ENCODE data around the gene MAP3K2. TPM values are rescaled to one million over a fixed set of nuclear protein-coding genes. Genes with fewer than 3 reads are reported as not detected.

The MAP3K2 gene
- total RNA-seq, 1 donor, result 41.6 TPM

DNA sequence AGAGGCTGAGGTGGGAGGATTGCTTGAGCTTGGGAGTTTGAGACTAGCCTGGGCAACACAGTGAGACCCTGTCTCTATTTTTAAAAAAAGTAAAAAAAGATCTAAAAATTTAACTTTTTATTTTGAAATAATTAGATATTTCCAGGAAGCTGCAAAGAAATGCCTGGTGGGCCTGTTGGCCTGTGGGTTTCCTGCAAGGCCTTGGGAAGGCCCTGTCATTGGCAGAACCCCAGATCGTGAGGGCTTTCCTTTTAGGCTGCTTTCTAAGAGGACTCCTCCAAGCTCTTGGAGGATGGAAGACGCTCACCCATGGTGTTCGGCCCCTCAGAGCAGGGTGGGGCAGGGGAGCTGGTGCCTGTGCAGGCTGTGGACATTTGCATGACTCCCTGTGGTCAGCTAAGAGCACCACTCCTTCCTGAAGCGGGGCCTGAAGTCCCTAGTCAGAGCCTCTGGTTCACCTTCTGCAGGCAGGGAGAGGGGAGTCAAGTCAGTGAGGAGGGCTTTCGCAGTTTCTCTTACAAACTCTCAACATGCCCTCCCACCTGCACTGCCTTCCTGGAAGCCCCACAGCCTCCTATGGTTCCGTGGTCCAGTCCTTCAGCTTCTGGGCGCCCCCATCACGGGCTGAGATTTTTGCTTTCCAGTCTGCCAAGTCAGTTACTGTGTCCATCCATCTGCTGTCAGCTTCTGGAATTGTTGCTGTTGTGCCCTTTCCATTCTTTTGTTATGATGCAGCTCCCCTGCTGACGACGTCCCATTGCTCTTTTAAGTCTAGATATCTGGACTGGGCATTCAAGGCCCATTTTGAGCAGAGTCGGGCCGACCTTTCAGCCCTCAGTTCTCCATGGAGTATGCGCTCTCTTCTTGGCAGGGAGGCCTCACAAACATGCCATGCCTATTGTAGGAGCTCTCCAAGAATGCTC lies 37.1 kb upstream of the MAP3K2 start:
- TF ChIP-seq, protein P1, sequence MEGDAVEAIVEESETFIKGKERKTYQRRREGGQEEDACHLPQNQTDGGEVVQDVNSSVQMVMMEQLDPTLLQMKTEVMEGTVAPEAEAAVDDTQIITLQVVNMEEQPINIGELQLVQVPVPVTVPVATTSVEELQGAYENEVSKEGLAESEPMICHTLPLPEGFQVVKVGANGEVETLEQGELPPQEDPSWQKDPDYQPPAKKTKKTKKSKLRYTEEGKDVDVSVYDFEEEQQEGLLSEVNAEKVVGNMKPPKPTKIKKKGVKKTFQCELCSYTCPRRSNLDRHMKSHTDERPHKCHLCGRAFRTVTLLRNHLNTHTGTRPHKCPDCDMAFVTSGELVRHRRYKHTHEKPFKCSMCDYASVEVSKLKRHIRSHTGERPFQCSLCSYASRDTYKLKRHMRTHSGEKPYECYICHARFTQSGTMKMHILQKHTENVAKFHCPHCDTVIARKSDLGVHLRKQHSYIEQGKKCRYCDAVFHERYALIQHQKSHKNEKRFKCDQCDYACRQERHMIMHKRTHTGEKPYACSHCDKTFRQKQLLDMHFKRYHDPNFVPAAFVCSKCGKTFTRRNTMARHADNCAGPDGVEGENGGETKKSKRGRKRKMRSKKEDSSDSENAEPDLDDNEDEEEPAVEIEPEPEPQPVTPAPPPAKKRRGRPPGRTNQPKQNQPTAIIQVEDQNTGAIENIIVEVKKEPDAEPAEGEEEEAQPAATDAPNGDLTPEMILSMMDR (IDR thresholded peaks at IDR 0.05; ENCODE audit: insufficient read depth, low read length), result no peak
- DNase-seq (ENCODE audit: low read depth), result no peak
- H3K4me3 ChIP-seq (ENCODE audit: low read depth, low read length), result no peak overlapping the region

DNA sequence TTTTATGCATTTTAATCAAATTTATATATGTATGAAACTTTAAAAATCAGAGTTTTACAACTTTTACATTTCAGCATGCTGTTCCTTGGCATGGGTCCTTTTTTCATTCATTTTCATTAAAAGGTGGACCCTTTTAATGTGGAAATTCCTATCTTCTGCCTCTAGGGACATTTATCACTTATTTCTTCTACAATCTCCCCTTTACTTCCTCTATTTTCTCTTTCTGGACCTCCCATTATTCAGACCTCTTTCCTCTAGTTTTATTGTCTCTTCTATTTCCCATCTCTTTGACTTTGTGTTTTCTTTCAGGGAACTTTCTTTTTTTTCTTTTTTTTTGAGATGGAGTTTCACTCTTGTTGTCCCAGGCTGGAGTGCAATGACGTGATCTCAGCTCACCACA lies 36.1 kb upstream of the MAP3K2 start:
- TF ChIP-seq, protein P1 (IDR thresholded peaks at IDR 0.05; ENCODE audit: insufficient read depth, low read length), result peak; percentile 17
- no peak for DNase-seq (ENCODE audit: low read depth)
- no peak overlapping the region for H3K4me3 ChIP-seq (ENCODE audit: low read depth, low read length)

DNA sequence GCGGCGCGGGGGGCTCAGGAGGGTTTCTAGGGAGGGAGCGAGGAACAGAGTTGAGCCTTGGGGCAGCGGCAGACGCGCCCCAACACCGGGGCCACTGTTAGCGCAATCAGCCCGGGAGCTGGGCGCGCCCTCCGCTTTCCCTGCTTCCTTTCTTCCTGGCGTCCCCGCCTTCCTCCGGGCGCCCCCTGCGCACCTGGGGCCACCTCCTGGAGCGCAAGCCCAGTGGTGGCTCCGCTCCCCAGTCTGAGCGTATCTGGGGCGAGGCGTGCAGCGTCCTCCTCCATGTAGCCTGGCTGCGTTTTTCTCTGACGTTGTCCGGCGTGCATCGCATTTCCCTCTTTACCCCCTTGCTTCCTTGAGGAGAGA lies 35.7 kb upstream of the MAP3K2 start:
- no peak for DNase-seq (ENCODE audit: low read depth)
- TF ChIP-seq, protein P1 (IDR thresholded peaks at IDR 0.05; ENCODE audit: insufficient read depth, low read length), result no peak
- H3K4me3 ChIP-seq (ENCODE audit: low read depth, low read length), result peak overlapping the region; percentile 49

DNA sequence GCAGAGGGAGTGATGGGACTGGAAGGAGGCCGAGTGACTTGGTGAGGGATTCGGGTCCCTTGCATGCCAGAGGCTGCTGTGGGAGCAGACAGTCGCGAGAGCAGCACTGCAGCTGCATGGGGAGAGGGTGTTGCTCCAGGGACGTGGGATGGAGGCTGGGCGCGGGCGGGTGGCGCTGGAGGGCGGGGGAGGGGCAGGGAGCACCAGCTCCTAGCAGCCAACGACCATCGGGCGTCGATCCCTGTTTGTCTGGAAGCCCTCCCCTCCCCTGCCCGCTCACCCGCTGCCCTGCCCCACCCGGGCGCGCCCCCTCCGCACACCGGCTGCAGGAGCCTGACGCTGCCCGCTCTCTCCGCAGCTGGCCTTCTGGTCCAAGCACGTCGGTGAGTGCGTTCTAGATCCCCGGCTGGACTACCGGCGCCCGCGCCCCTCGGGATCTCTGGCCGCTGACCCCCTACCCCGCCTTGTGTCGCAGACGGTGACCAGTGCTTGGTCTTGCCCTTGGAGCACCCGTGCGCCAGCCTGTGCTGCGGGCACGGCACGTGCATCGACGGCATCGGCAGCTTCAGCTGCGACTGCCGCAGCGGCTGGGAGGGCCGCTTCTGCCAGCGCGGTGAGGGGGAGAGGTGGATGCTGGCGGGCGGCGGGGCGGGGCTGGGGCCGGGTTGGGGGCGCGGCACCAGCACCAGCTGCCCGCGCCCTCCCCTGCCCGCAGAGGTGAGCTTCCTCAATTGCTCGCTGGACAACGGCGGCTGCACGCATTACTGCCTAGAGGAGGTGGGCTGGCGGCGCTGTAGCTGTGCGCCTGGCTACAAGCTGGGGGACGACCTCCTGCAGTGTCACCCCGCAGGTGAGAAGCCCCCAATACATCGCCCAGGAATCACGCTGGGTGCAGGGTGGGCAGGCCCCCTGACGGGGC lies 35.0 kb upstream of the MAP3K2 start:
- DNase-seq (ENCODE audit: low read depth), result no peak
- peak overlapping the region; percentile 49 for H3K4me3 ChIP-seq (ENCODE audit: low read depth, low read length)
- TF ChIP-seq, protein P1 (IDR thresholded peaks at IDR 0.05; ENCODE audit: insufficient read depth, low read length), result no peak

DNA sequence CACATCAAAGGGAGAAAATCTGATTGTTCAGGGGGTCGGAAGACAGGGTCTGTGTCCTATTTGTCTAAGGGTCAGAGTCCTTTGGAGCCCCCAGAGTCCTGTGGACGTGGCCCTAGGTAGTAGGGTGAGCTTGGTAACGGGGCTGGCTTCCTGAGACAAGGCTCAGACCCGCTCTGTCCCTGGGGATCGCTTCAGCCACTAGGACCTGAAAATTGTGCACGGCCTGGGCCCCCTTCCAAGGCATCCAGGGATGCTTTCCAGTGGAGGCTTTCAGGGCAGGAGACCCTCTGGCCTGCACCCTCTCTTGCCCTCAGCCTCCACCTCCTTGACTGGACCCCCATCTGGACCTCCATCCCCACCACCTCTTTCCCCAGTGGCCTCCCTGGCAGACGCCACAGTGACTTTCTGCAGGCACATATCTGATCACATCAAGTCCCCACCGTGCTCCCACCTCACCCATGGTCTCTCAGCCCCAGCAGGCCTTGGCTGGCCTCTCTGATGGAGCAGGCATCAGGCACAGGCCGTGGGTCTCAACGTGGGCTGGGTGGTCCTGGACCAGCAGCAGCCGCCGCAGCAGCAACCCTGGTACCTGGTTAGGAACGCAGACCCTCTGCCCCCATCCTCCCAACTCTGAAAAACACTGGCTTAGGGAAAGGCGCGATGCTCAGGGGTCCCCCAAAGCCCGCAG lies 34.2 kb upstream of the MAP3K2 start:
- no peak for DNase-seq (ENCODE audit: low read depth)
- TF ChIP-seq, protein P1 (IDR thresholded peaks at IDR 0.05; ENCODE audit: insufficient read depth, low read length), result no peak

DNA sequence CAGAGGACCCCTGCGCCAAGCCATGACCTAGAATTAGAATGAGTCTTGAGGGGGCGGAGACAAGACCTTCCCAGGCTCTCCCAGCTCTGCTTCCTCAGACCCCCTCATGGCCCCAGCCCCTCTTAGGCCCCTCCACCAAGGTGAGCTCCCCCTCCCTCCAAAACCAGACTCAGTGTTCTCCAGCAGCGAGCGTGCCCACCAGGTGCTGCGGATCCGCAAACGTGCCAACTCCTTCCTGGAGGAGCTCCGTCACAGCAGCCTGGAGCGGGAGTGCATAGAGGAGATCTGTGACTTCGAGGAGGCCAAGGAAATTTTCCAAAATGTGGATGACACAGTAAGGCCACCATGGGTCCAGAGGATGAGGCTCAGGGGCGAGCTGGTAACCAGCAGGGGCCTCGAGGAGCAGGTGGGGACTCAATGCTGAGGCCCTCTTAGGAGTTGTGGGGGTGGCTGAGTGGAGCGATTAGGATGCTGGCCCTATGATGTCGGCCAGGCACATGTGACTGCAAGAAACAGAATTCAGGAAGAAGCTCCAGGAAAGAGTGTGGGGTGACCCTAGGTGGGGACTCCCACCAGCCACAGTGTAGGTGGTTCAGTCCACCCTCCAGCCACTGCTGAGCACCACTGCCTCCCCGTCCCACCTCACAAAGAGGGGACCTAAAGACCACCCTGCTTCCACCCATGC lies 33.5 kb upstream of the MAP3K2 start:
- no peak for DNase-seq (ENCODE audit: low read depth)
- TF ChIP-seq, protein P1 (IDR thresholded peaks at IDR 0.05; ENCODE audit: insufficient read depth, low read length), result no peak
- H3K4me3 ChIP-seq (ENCODE audit: low read depth, low read length), result no peak overlapping the region

More for the DNA sequence above, 34.2 kb upstream of the MAP3K2 start:
- H3K4me3 ChIP-seq (ENCODE audit: low read depth, low read length), result no peak overlapping the region

All from fibroblast of the aortic adventitia (primary cell).